ENCODE results near the gene CNTNAP5. TPM values are rescaled to one million over a fixed set of nuclear protein-coding genes. Genes with fewer than 3 reads are reported as not detected.

Gene CNTNAP5
- total RNA-seq, 1 experiment from 2014 or later, result not detected

- Mint-ChIP-seq H3K4me1 (ENCODE audit: insufficient read depth, unreplicated experiment) (peaks cover 13% of the 10 kb centered on the region), H3K4me3 (ENCODE audit: unreplicated experiment) (no peak overlapping the region), H3K9me3 (ENCODE audit: unreplicated experiment) (no peaks in the 10 kb centered on the region), H3K27ac (ENCODE audit: low read depth, unreplicated experiment) (no peak overlapping the region), H3K36me3 (ENCODE audit: insufficient read depth, unreplicated experiment) (no peaks in the 10 kb centered on the region), H3K27me3 (ENCODE audit: insufficient read depth, unreplicated experiment) (no peaks in the 10 kb centered on the region)
- ChIA-PET CTCF (interaction anchor here (0.5 kb wide), 1 partner anchor 20 kb away, joined by 3 read pairs; no protein-coding TSS in a partner anchor), POLR2A (no interaction called here)
- intact Hi-C loops (cut with micrococcal nuclease), result no loop called here
- no peak for DNase-seq (ENCODE audit: unreplicated experiment)
- BruUV-seq (replicated peaks), result no TSS peak
- TF ChIP-seq CTCF (IDR thresholded peaks at IDR 0.05; ENCODE audit: unreplicated experiment), result no peak
Measured at GRCh38 chr2:124050833-124051497, 25.9 kb downstream of the CNTNAP5 start.

GRCh38 chr2:124053796-124054195 is 28.7 kb downstream of the CNTNAP5 start:
- CTCF ChIA-PET, result no interaction called here

GRCh38 chr2:124063596-124063995 is 38.5 kb downstream of the CNTNAP5 start:
- TF ChIP-seq CTCF (IDR thresholded peaks at IDR 0.05; ENCODE audit: unreplicated experiment), result no peak
- Mint-ChIP-seq H3K4me1 (ENCODE audit: insufficient read depth, unreplicated experiment) (no peaks in the 10 kb centered on the region), H3K27me3 (ENCODE audit: insufficient read depth, unreplicated experiment) (no peaks in the 10 kb centered on the region), H3K9me3 (ENCODE audit: unreplicated experiment) (no peaks in the 10 kb centered on the region), H3K27ac (ENCODE audit: low read depth, unreplicated experiment) (no peak overlapping the region), H3K4me3 (ENCODE audit: unreplicated experiment) (no peak overlapping the region), H3K36me3 (ENCODE audit: insufficient read depth, unreplicated experiment) (no peaks in the 10 kb centered on the region)
- BruUV-seq (replicated peaks), result no TSS peak
- ChIA-PET POLR2A (no interaction called here), CTCF (no interaction called here)
- intact Hi-C loops (cut with micrococcal nuclease), result no loop called here
- DNase-seq (ENCODE audit: unreplicated experiment), result no peak

More at GRCh38 chr2:124053796-124054195, 28.7 kb downstream of the CNTNAP5 start:
- no peak for DNase-seq (ENCODE audit: unreplicated experiment)
- POLR2A ChIA-PET, result no interaction called here
- H3K27ac Mint-ChIP-seq (ENCODE audit: low read depth, unreplicated experiment), result no peak overlapping the region
- H3K9me3 Mint-ChIP-seq (ENCODE audit: unreplicated experiment), result no peaks in the 10 kb centered on the region
- TF ChIP-seq CTCF (IDR thresholded peaks at IDR 0.05; ENCODE audit: unreplicated experiment), result no peak
- H3K27me3 Mint-ChIP-seq (ENCODE audit: insufficient read depth, unreplicated experiment), result no peaks in the 10 kb centered on the region
- intact Hi-C loops (cut with micrococcal nuclease), result no loop called here
- no peaks in the 10 kb centered on the region for H3K36me3 Mint-ChIP-seq (ENCODE audit: insufficient read depth, unreplicated experiment)
- BruUV-seq (replicated peaks), result no TSS peak
- no peak overlapping the region for H3K4me3 Mint-ChIP-seq (ENCODE audit: unreplicated experiment)
- peaks cover 5% of the 10 kb centered on the region for H3K4me1 Mint-ChIP-seq (ENCODE audit: insufficient read depth, unreplicated experiment)

GRCh38 chr2:124065636-124066035 is 40.5 kb downstream of the CNTNAP5 start:
- no peaks in the 10 kb centered on the region for H3K36me3 Mint-ChIP-seq (ENCODE audit: insufficient read depth, unreplicated experiment)
- CTCF ChIA-PET, result interaction anchor here (1.2 kb wide), 1 partner anchor 11 kb away, joined by 5 read pairs; no protein-coding TSS in a partner anchor
- POLR2A ChIA-PET, result no interaction called here

More at GRCh38 chr2:124065636-124066035, 40.5 kb downstream of the CNTNAP5 start:
- Mint-ChIP-seq H3K27ac (ENCODE audit: low read depth, unreplicated experiment) (no peak overlapping the region), H3K4me1 (ENCODE audit: insufficient read depth, unreplicated experiment) (no peaks in the 10 kb centered on the region), H3K9me3 (ENCODE audit: unreplicated experiment) (no peaks in the 10 kb centered on the region), H3K4me3 (ENCODE audit: unreplicated experiment) (no peak overlapping the region), H3K27me3 (ENCODE audit: insufficient read depth, unreplicated experiment) (no peaks in the 10 kb centered on the region)
- intact Hi-C loops (cut with micrococcal nuclease), result no loop called here
- DNase-seq (ENCODE audit: unreplicated experiment), result no peak
- no TSS peak for BruUV-seq (replicated peaks)
- no peak for TF ChIP-seq CTCF (IDR thresholded peaks at IDR 0.05; ENCODE audit: unreplicated experiment)
